ENCODE results near the gene PCBP2. TPM values are rescaled to one million over a fixed set of nuclear protein-coding genes. Genes with fewer than 3 reads are reported as not detected.
"Not testable (repeated sequence)": the region's sequence is repeated elsewhere in the genome, so short reads cannot be mapped to it uniquely, and the experiment has no call there.

PCBP2 gene
- total and polyA plus RNA-seq, 2 of the 4 experiments (the other 2 are of a cell fraction), result 190 to 586 TPM

DNA sequence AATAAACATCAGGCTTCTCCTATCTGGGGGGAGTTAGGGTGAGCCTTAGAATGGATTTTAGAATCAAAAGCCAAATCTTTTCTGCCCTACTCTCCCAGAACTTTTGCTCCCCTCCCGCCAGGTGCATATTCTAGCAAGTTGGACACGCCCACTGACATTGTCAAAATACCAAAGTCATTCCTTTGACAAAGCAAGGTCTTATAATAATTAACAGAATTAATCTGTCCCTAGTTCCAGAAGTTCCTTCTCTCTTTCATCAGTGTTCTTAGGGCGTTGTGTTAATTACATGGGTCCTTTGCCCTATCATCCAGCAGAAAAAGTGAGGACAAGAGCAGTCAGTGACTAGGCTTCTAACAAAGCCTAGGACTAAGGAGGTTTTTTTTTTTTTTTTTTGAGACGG, 7.9 kb upstream of the PCBP2 start:
- WGBS, 2 experiments (ENCODE audit: extremely low coverage in 2 of 2, insufficient read length in 1 of 2), result no CpG with 5 or more reads among the region's 4 CpGs
- ATAC-seq (ENCODE audit: low read depth), result no peak
- Histone ChIP-seq H4K8ac (ENCODE audit: low read depth in 2 of 2, low read length in 2 of 2) (no peak overlapping the region), H2AFZ (replicated peaks; ENCODE audit: low read length, poor library complexity) (no peak overlapping the region), H3K36me3 (ENCODE audit: control insufficient read depth, insufficient read depth, low read length) (peaks cover 21% of the 10 kb centered on the region), H2AK5ac (ENCODE audit: low read depth, low read length) (no peak overlapping the region), H3K9ac (ENCODE audit: low read depth, low read length) (no peak overlapping the region), H3K23ac (ENCODE audit: low read depth, low read length) (no peak overlapping the region), H3K4me2 (ENCODE audit: low read depth, low read length) (no peak overlapping the region), H4K91ac (ENCODE audit: insufficient read depth, low read depth, low read length) (no peak overlapping the region), H3K79me1 (ENCODE audit: low read depth in 1 of 2, low read length in 2 of 2) (peaks cover 25 to 45% of the 10 kb centered on the region in 2 experiments), H3K9me3 (ENCODE audit: control insufficient read depth, insufficient read depth, low read length) (no peaks in the 10 kb centered on the region), H3K14ac (replicated peaks; ENCODE audit: low read depth, low read length) (no peak overlapping the region), H2BK15ac (ENCODE audit: low read depth, low read length) (no peak overlapping the region), H2AK9ac (replicated peaks; ENCODE audit: low read depth, low read length, poor library complexity) (no peak overlapping the region), H3K4me1 (ENCODE audit: control insufficient read depth, insufficient read depth, low read length) (peaks cover 8% of the 10 kb centered on the region), H4K5ac (ENCODE audit: low read depth, low read length) (no peak overlapping the region), H3K9me1 (ENCODE audit: insufficient read depth, low read length) (no peaks in the 10 kb centered on the region; the same call in 1 of the 2 replicates), H3K27me3 (ENCODE audit: control insufficient read depth, insufficient read depth, low read length) (no peaks in the 10 kb centered on the region), H3K18ac (ENCODE audit: low read depth, low read length) (no peak overlapping the region), H3K27ac (ENCODE audit: insufficient read depth, low read length) (no peak overlapping the region), H3K56ac (ENCODE audit: extremely low read depth, insufficient read depth, low read length) (no peak overlapping the region), H4K20me1 (ENCODE audit: insufficient read depth, low read length) (no peaks in the 10 kb centered on the region), H2BK20ac (ENCODE audit: low read depth, low read length) (no peak overlapping the region), H2BK120ac (ENCODE audit: low read depth, low read length) (no peak overlapping the region), H3K4me3 (ENCODE audit: insufficient read depth, low read depth, low read length) (no peak overlapping the region), H2BK5ac (ENCODE audit: low read depth, low read length, poor library complexity, severe bottlenecking) (no peak overlapping the region), H3K4ac (ENCODE audit: low read depth, low read length) (no peak overlapping the region)
- in situ Hi-C loops (cut with MboI; ENCODE audit: low sequenced_read_pairs) (no loop called here), dilution Hi-C loops (cut with HindIII; ENCODE audit: low sequenced_read_pairs, unreplicated experiment) (no loop called here), intact Hi-C loops (cut with micrococcal nuclease) (no loop called here)
- POLR2A ChIA-PET (ENCODE audit: unreplicated experiment), result no interaction called here
- DNase-seq, result no peak
- TF ChIP-seq SMC3 (IDR thresholded peaks at IDR 0.05; ENCODE audit: low read depth, low read length) (no peak), POLR2A (IDR thresholded peaks at IDR 0.05; ENCODE audit: low read depth, low read length) (no peak), RAD21 (IDR thresholded peaks at IDR 0.05; ENCODE audit: low read length) (no peak), CEBPB (IDR thresholded peaks at IDR 0.05; ENCODE audit: low read depth, low read length) (no peak), RFX5 (IDR thresholded peaks at IDR 0.05; ENCODE audit: low read depth, low read length) (no peak), MAZ (IDR thresholded peaks at IDR 0.05; ENCODE audit: borderline replicate concordance, low read depth, low read length) (no peak)
- CTCF ChIA-PET, result no interaction called here
- no TSS peak for BruUV-seq (replicated peaks)

DNA sequence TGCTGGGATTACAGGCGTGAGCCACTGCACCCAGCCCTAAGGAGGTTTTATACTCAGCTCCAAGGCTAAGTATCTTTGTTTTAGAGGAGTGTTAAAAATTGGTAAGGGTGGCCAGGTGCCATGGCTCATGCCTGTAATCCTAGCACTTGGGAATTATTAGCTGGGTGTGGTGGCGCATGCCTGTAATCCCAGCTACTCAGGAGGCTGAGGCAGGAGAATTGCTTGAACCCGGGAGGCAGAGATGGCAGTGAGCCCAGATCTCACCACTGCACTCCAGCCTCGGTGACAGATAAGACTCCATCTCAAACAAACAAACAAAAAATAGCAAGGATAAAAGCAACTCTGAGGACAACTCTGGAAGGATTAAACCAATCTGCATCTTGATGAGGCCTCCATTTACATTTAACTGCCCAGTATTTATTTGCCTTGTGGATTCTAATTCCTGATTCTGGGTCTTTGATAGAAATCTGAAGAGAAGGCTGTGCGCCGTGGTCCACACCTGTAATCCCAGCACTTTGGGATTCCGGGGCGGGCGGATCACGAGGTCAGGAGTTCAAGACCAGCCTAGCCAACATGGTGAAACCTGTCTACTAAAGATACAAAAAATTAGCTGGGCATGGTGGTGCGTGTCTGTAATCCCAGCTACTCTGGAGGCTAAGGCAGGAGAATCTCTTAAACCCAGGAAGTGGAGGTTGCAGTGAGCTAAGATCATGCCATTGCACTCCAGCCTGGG, 7.1 kb upstream of the PCBP2 start:
- H3K9me3 ChIP-seq (ENCODE audit: control insufficient read depth, insufficient read depth, low read length); H3K9me1 ChIP-seq (ENCODE audit: insufficient read depth, low read length); H4K8ac ChIP-seq (ENCODE audit: low read depth in 2 of 2, low read length in 2 of 2); H2BK5ac ChIP-seq (ENCODE audit: low read depth, low read length, poor library complexity, severe bottlenecking); H3K27ac ChIP-seq (ENCODE audit: insufficient read depth, low read length); H2BK20ac ChIP-seq (ENCODE audit: low read depth, low read length); in situ Hi-C loops (cut with MboI; ENCODE audit: low sequenced_read_pairs); H3K4me2 ChIP-seq (ENCODE audit: low read depth, low read length); H3K14ac ChIP-seq (replicated peaks; ENCODE audit: low read depth, low read length); ATAC-seq (ENCODE audit: low read depth); H3K9ac ChIP-seq (ENCODE audit: low read depth, low read length); H3K4me1 ChIP-seq (ENCODE audit: control insufficient read depth, insufficient read depth, low read length); dilution Hi-C loops (cut with HindIII; ENCODE audit: low sequenced_read_pairs, unreplicated experiment); H2AK5ac ChIP-seq (ENCODE audit: low read depth, low read length); H3K56ac ChIP-seq (ENCODE audit: extremely low read depth, insufficient read depth, low read length); BruUV-seq (replicated peaks); H3K4ac ChIP-seq (ENCODE audit: low read depth, low read length); H2AK9ac ChIP-seq (replicated peaks; ENCODE audit: low read depth, low read length, poor library complexity); DNase-seq; POLR2A ChIA-PET (ENCODE audit: unreplicated experiment); H4K20me1 ChIP-seq (ENCODE audit: insufficient read depth, low read length); H3K4me3 ChIP-seq (ENCODE audit: insufficient read depth, low read depth, low read length); H3K23ac ChIP-seq (ENCODE audit: low read depth, low read length); intact Hi-C loops (cut with micrococcal nuclease); H2BK120ac ChIP-seq (ENCODE audit: low read depth, low read length); H2AFZ ChIP-seq (replicated peaks; ENCODE audit: low read length, poor library complexity); H3K18ac ChIP-seq (ENCODE audit: low read depth, low read length); H4K5ac ChIP-seq (ENCODE audit: low read depth, low read length); H4K91ac ChIP-seq (ENCODE audit: insufficient read depth, low read depth, low read length); H3K27me3 ChIP-seq (ENCODE audit: control insufficient read depth, insufficient read depth, low read length); H2BK15ac ChIP-seq (ENCODE audit: low read depth, low read length): not testable (repeated sequence)
- Histone ChIP-seq H3K36me3 (ENCODE audit: control insufficient read depth, insufficient read depth, low read length) (peaks cover 21% of the 10 kb centered on the region), H3K79me1 (ENCODE audit: low read depth in 1 of 2, low read length in 2 of 2) (peaks cover 25 to 45% of the 10 kb centered on the region in 2 experiments)
- CTCF ChIA-PET, result interaction anchor here (0.6 kb wide), 1 partner anchor 36 kb away, joined by 5 read pairs; no protein-coding TSS in a partner anchor
- WGBS, 2 experiments (ENCODE audit: extremely low coverage in 2 of 2, insufficient read length in 1 of 2), result 40% methylated on average over 1 of the region's 11 CpGs; no CpG with 5 or more reads in 1 of the 2 experiments

Measured in IMR-90 (cell line).